Mucosa of rectum (tissue), 2 donors: Measurements from ENCODE around the gene RCC2.
A peak's percentile ranks its signal among the peaks of the same experiment; 100 is the strongest.

Experiments
- H3K27ac ChIP-seq, 2 donors: one replicate each; pipeline ENCODE4 v1.7.0; 2013; ENCODE audit warnings: inconsistent platforms in 2 of 2, low read depth in 2 of 2, low read length in 2 of 2
- H3K27me3 ChIP-seq, 2 donors: one replicate each; pipeline ENCODE4 v1.7.0; 2013; ENCODE audit warnings: low read length in 2 of 2; ENCODE audit not compliant: control insufficient read depth in 2 of 2, insufficient read depth in 2 of 2
- H3K36me3 ChIP-seq, 2 donors: one replicate each; pipeline ENCODE4 v1.7.0; 2013; ENCODE audit warnings: low read length in 2 of 2; ENCODE audit not compliant: control insufficient read depth in 2 of 2, insufficient read depth in 2 of 2
- H3K4me1 ChIP-seq, 2 donors: one replicate each; pipeline ENCODE4 v1.7.0; 2013; ENCODE audit warnings: low read length in 2 of 2, mild to moderate bottlenecking in 1 of 2; ENCODE audit not compliant: control insufficient read depth in 2 of 2, insufficient read depth in 2 of 2
- H3K4me3 ChIP-seq, 2 donors: one replicate each; pipeline ENCODE4 v1.7.0; 2013; ENCODE audit warnings: low read length in 2 of 2
- H3K9ac ChIP-seq, 2 donors: one replicate each; pipeline ENCODE4 v1.7.0; 2013; ENCODE audit warnings: low read length in 2 of 2, low read depth in 1 of 2, mild to moderate bottlenecking in 1 of 2
- H3K9me3 ChIP-seq, 2 donors: one replicate each; pipeline ENCODE4 v1.7.0; 2013; ENCODE audit warnings: low read length in 2 of 2; ENCODE audit not compliant: control insufficient read depth in 2 of 2
- donor health status: healthy.
- donor health status: Normal muscosa, but diverticular disease.

RCC2 gene

GRCh38 chr1:17436380-17437174 is 2.9 kb downstream of the RCC2 start:
- peaks cover 7 to 8% of the 10 kb centered on the region in 2 donors for H3K36me3 ChIP-seq
- peaks cover 0 to 3% of the 10 kb centered on the region in 2 donors for H3K27me3 ChIP-seq
- no peaks in the 10 kb centered on the region for H3K9me3 ChIP-seq
- peak overlapping the region in 1 of 2 donors; percentile 32 for H3K27ac ChIP-seq
- peaks cover 17 to 18% of the 10 kb centered on the region in 2 donors for H3K4me1 ChIP-seq
- peak overlapping the region; percentile 48 to 60 for H3K9ac ChIP-seq
- H3K4me3 ChIP-seq = peak overlapping the region; percentile 76 to 82

GRCh38 chr1:17434601-17435000 is 4.9 kb downstream of the RCC2 start:
- H3K27me3 ChIP-seq = no peaks in the 10 kb centered on the region
- H3K36me3 ChIP-seq = peaks cover 7 to 8% of the 10 kb centered on the region in 2 donors
- no peaks in the 10 kb centered on the region for H3K9me3 ChIP-seq
- no peak overlapping the region for H3K9ac ChIP-seq
- peaks cover 11% of the 10 kb centered on the region in 2 donors for H3K4me1 ChIP-seq
- no peak overlapping the region for H3K27ac ChIP-seq
- no peak overlapping the region for H3K4me3 ChIP-seq

GRCh38 chr1:17434016-17434415 is 5.5 kb downstream of the RCC2 start:
- Histone ChIP-seq H3K4me3 (no peak overlapping the region), H3K9me3 (no peaks in the 10 kb centered on the region), H3K9ac (no peak overlapping the region), H3K27me3 (no peaks in the 10 kb centered on the region), H3K4me1 (peaks cover 15 to 17% of the 10 kb centered on the region in 2 donors), H3K36me3 (peaks cover 7 to 12% of the 10 kb centered on the region in 2 donors), H3K27ac (no peak overlapping the region)

DNA sequence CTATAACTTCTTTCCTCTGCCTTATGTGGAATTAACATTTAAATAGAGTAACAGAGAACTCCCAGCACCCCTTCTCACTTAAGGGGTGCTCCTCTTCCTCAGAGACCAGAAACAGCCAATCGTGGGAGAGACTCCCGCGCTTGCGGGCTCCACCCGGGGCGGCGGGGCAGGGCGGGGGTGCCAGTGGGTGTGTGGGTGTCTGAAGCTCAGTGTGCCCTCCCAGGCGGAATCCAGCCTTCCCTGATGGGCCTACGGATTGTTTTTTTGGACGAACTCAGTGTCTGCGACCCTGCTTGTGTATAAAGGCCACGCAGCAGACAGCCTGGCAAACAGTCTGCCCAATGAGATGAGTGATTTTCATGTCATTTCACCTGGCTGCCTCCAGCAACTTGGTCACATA is 6.2 kb downstream of the RCC2 start:
- Histone ChIP-seq H3K27ac (no peak overlapping the region), H3K27me3 (no peaks in the 10 kb centered on the region), H3K9me3 (no peaks in the 10 kb centered on the region), H3K4me3 (no peak overlapping the region), H3K36me3 (peaks cover 14 to 17% of the 10 kb centered on the region in 2 donors), H3K4me1 (peaks cover 22% of the 10 kb centered on the region in 2 donors), H3K9ac (no peak overlapping the region)

- no peak overlapping the region for H3K4me3 ChIP-seq
- no peaks in the 10 kb centered on the region for H3K9me3 ChIP-seq
- no peak overlapping the region for H3K27ac ChIP-seq
- peaks cover 14 to 25% of the 10 kb centered on the region in 2 donors for H3K36me3 ChIP-seq
- H3K4me1 ChIP-seq = peaks cover 28 to 30% of the 10 kb centered on the region in 2 donors
- no peak overlapping the region for H3K9ac ChIP-seq
- H3K27me3 ChIP-seq = no peaks in the 10 kb centered on the region
Observed at GRCh38 chr1:17432412-17432811, 7.1 kb downstream of the RCC2 start.

GRCh38 chr1:17429183-17429582 is 10.3 kb downstream of the RCC2 start:
- Histone ChIP-seq H3K4me3 (no peak overlapping the region), H3K36me3 (peaks cover 39 to 44% of the 10 kb centered on the region in 2 donors), H3K9ac (no peak overlapping the region), H3K27me3 (no peaks in the 10 kb centered on the region), H3K27ac (no peak overlapping the region), H3K9me3 (no peaks in the 10 kb centered on the region), H3K4me1 (peaks cover 24 to 28% of the 10 kb centered on the region in 2 donors)

DNA sequence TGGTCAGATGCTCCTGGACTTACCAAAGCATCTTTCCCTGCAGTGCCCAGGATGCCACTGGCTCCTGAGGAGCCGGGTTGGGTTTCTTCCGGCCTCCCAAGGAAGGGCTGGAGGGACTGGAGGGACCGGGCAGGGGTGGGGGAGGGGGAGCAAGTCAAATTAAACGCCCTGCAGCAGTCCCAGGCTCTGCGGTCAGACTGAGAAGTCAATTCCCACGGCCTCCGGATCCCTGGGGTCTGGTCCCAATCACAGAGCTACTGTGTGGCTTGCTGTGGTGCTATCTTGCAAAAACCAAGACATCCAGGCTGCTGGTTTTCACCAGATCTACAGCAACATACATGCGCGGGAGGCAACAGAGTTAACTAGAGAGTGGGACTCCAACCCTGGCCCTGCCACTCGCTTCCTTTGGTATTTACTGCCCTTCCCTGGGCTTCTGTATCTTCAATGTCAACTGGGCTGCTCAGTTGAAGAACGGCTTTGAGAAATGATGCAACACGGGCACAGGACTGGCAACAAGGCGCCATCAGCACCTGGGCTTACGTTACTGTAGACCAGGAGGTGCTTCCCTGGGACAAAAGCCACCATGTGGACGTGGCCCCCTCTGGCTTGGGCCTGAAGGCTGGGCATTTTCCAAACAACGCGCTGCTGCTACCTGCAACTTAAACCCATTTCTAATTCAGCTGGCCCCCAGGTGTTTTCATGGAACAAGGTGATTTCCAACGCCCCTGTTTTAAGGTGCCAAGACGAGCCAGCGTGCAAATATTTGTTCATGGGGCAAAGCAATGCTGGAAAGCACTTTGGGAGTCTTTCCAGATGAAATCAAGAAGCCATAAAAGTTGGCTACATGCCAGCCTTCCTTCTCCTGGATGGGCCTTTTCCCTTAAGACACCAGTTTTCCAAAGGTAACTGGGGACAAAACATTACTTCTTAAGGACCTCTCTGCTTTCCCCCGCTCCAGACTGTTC is 11.5 kb downstream of the RCC2 start:
- no peak overlapping the region for H3K4me3 ChIP-seq
- H3K27ac ChIP-seq = peak overlapping the region in 1 of 2 donors; percentile 16
- no peaks in the 10 kb centered on the region for H3K9me3 ChIP-seq
- H3K36me3 ChIP-seq = peaks cover 44 to 53% of the 10 kb centered on the region in 2 donors
- peaks cover 24 to 28% of the 10 kb centered on the region in 2 donors for H3K4me1 ChIP-seq
- no peaks in the 10 kb centered on the region for H3K27me3 ChIP-seq
- no peak overlapping the region for H3K9ac ChIP-seq

GRCh38 chr1:17425806-17426600 is 13.5 kb downstream of the RCC2 start:
- Histone ChIP-seq H3K4me1 (peaks cover 20 to 25% of the 10 kb centered on the region in 2 donors), H3K9ac (no peak overlapping the region), H3K27ac (no peak overlapping the region), H3K27me3 (no peaks in the 10 kb centered on the region), H3K36me3 (peaks cover 49 to 62% of the 10 kb centered on the region in 2 donors), H3K4me3 (no peak overlapping the region), H3K9me3 (no peaks in the 10 kb centered on the region)

GRCh38 chr1:17423781-17424245 is 15.7 kb downstream of the RCC2 start:
- H3K4me1 ChIP-seq = peaks cover 13 to 18% of the 10 kb centered on the region in 2 donors
- peaks cover 60 to 72% of the 10 kb centered on the region in 2 donors for H3K36me3 ChIP-seq

More at GRCh38 chr1:17423781-17424245, 15.7 kb downstream of the RCC2 start:
- Histone ChIP-seq H3K27me3 (no peaks in the 10 kb centered on the region), H3K4me3 (no peak overlapping the region), H3K27ac (no peak overlapping the region), H3K9me3 (no peaks in the 10 kb centered on the region), H3K9ac (no peak overlapping the region)
